Measurements from ENCODE around the gene OBP2A.

DNA sequence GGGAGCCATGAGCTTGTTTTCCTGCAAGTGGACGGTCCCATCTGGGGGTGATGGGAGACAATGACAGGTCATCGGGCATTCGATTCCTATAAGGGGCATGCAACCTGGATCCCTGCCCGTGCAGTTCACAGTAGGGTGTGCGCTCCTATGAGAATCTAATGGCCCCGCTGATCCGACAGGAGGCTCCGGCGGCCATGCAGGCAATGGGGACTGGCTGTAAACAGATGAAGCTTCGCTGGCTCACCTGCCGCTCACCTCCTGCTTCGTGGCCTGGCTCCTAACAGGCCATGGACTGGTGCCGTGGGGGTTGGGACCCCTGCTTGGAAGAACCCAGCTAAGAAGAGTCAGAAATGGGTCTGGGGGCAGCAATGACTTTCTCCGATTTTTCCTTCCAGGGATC lies 36.6 kb downstream of the OBP2A start:
- TF ChIP-seq, protein P1, sequence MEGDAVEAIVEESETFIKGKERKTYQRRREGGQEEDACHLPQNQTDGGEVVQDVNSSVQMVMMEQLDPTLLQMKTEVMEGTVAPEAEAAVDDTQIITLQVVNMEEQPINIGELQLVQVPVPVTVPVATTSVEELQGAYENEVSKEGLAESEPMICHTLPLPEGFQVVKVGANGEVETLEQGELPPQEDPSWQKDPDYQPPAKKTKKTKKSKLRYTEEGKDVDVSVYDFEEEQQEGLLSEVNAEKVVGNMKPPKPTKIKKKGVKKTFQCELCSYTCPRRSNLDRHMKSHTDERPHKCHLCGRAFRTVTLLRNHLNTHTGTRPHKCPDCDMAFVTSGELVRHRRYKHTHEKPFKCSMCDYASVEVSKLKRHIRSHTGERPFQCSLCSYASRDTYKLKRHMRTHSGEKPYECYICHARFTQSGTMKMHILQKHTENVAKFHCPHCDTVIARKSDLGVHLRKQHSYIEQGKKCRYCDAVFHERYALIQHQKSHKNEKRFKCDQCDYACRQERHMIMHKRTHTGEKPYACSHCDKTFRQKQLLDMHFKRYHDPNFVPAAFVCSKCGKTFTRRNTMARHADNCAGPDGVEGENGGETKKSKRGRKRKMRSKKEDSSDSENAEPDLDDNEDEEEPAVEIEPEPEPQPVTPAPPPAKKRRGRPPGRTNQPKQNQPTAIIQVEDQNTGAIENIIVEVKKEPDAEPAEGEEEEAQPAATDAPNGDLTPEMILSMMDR (conservative IDR thresholded peaks at IDR 0.05; ENCODE audit: low read length) = no peak
- no peak for TF ChIP-seq EZH2phosphoT487 (IDR thresholded peaks at IDR 0.05; ENCODE audit: borderline replicate concordance, low read depth, low read length)
